Brain microvascular endothelial cell (primary cell): ENCODE measurements around the gene BRCC3.

Source experiments
- DNase-seq: peaks from one replicate; pipeline ENCODE4 v3.0.0-alpha.2; 2020
- H3K27ac ChIP-seq: fragments of 250-450 bp; sonication (Bioruptor Pico); 2 replicates; pipeline ENCODE4 v1.5.1; 2020; ENCODE audit warnings: mild to moderate bottlenecking, moderate library complexity
- H3K27me3 ChIP-seq: fragments of 250-450 bp; sonication (Bioruptor Pico); replicated peaks from 2 replicates; pipeline ENCODE4 v1.5.1; 2020; ENCODE audit warnings: mild to moderate bottlenecking
- H3K36me3 ChIP-seq: fragments of 250-450 bp; sonication (Bioruptor Pico); replicated peaks from 2 replicates; pipeline ENCODE4 v1.5.1; 2020; ENCODE audit warnings: mild to moderate bottlenecking
- H3K4me3 ChIP-seq: 2 replicates; pipeline ENCODE4 v1.5.1; 2011; ENCODE audit warnings: low read depth, mild to moderate bottlenecking, control low read depth, low read length, moderate library complexity
- CTCF ChIP-seq: IDR thresholded peaks from 2 replicates; pipeline ENCODE4 v1.5.1; 2011; ENCODE audit warnings: low read depth, mild to moderate bottlenecking, moderate library complexity, low read length, control low read depth, inconsistent platforms; ENCODE audit errors: missing control alignments
- in situ Hi-C: cut with HindIII; loops from 2 replicates; pipeline ENCODE4 v1.10.0; 2017; ENCODE audit warnings: low sequenced_read_pairs, low pct_ligation_motif_present

Gene BRCC3

DNA sequence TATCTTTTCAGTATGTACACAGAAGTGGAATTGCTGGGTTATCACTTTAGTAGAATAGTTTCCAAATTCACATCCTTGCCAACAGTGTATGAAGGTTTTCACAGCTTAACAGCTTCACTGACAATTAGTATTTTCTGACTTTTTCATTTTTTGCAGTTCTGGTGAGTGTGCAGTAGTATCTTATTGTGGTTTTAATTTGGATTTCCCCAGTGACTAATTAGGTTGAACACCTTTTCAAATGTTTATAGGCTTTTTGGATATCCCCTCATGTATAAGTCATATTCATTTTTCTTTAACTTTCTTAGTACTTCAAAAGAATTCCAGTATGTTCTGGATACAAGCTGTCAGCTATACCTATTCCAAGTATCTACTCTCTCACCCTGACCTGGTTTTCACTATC lies 37.1 kb downstream of the BRCC3 start:
- Histone ChIP-seq H3K36me3 (no peaks in the 10 kb centered on the region), H3K27me3 (no peaks in the 10 kb centered on the region), H3K27ac (no peak overlapping the region), H3K4me3 (no peak overlapping the region)
- in situ Hi-C loops: no loop called here
- no peak for DNase-seq
- no peak for TF ChIP-seq CTCF

GRCh38 chrX:155112171-155112570 lies 40.9 kb downstream of the BRCC3 start:
- no peaks in the 10 kb centered on the region for H3K27me3 ChIP-seq
- in situ Hi-C loops: no loop called here
- H3K27ac ChIP-seq: no peak overlapping the region
- no peaks in the 10 kb centered on the region for H3K36me3 ChIP-seq
- H3K4me3 ChIP-seq: no peak overlapping the region
- DNase-seq: no peak
- no peak for TF ChIP-seq CTCF

- Histone ChIP-seq H3K36me3 (no peaks in the 10 kb centered on the region), H3K4me3 (no peak overlapping the region), H3K27me3 (no peaks in the 10 kb centered on the region), H3K27ac (no peak overlapping the region)
- in situ Hi-C loops: no loop called here
- no peak for TF ChIP-seq CTCF
- DNase-seq: no peak
Observed at GRCh38 chrX:155113097-155113496, 41.8 kb downstream of the BRCC3 start.

DNA sequence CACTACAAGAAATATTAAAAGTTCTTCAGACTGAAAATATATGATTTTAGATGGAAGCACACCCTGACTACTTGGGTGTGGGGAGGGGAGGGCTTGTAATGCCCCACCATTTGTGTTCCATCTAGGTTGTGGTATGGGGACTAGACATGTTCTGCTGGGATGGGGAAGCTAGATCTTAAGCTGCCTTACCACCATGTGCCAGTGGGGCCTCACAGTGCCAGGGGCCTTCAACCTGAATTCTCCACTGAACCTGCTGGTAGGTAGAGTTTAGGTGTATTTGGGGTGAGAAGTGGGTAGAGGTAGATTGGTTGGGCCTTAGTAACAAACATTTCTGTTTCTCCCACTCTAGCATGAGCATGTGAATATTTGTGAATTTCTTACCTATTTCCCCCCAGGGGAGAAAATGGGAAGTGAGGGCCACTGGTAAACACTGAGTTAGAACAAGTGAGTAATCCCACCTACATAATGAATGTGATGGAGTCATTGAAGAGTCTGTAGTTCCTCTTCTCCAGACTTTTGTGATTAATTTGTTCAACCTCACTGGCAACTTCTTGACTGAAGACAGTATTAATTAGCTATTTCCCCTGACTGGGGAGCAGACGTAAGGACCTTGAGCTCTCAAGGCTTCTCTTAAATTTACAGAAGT lies 44.0 kb downstream of the BRCC3 start:
- TF ChIP-seq CTCF: no peak
- no peak for DNase-seq
- H3K27me3 ChIP-seq: no peaks in the 10 kb centered on the region
- no peak overlapping the region for H3K4me3 ChIP-seq
- in situ Hi-C loops: no loop called here
- H3K36me3 ChIP-seq: no peaks in the 10 kb centered on the region
- no peak overlapping the region for H3K27ac ChIP-seq

- Histone ChIP-seq H3K4me3 (no peak overlapping the region), H3K36me3 (no peaks in the 10 kb centered on the region), H3K27ac (no peak overlapping the region), H3K27me3 (no peaks in the 10 kb centered on the region)
- DNase-seq: no peak
- no peak for TF ChIP-seq CTCF
- in situ Hi-C loops: no loop called here
Observed at GRCh38 chrX:155127465-155127864, 56.2 kb downstream of the BRCC3 start.

DNA sequence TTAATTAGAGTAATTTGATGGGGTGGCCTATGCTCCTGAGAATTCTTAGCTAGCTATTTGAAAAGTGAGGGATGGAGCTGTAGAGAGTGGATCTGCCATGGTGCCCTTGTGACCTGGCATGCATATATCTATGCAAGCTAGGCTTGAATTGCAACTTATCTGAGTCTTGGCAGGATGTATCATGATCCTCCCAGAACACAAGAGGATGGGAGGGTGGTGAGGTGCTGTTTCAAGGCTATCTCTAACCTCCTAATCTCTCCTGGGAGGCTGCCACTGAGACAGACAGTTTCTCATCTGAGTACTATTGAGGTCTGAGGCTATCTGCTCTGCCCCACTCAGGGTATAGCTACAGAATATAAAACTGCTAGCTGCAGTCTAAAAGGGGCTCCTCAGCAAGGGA lies 56.6 kb downstream of the BRCC3 start:
- Histone ChIP-seq H3K27ac (no peak overlapping the region), H3K36me3 (no peaks in the 10 kb centered on the region), H3K27me3 (no peaks in the 10 kb centered on the region), H3K4me3 (no peak overlapping the region)
- no peak for DNase-seq
- in situ Hi-C loops: no loop called here
- no peak for TF ChIP-seq CTCF
